ENCODE data around the gene EHMT1. TPM values are rescaled to one million over a fixed set of nuclear protein-coding genes. Genes with fewer than 3 reads are reported as not detected.
A peak's percentile ranks its signal among the peaks of the same experiment; 100 is the strongest.

Gene EHMT1
- total and polyA plus RNA-seq, 2 of the 13 experiments (the other 11 are each of a cell fraction or from before 2014, with no cell fraction given): 23.0 to 27.1 TPM

GRCh38 chr9:137618105-137619067 is at the start of gene EHMT1 (continued):
- TF ChIP-seq ATF6 (CRISPR knock-in tag; conservative IDR thresholded peaks at IDR 0.05): no peak; the same call in 1 of the 2 replicates
- peak; percentile 99 for TF ChIP-seq NR2C2 (CRISPR knock-in tag; IDR thresholded peaks at IDR 0.05; ENCODE audit: borderline replicate concordance)
- no peak for TF ChIP-seq ZNF816 (CRISPR knock-in tag; IDR thresholded peaks at IDR 0.05; ENCODE audit: borderline replicate concordance)
- no peak; the same call in 1 of the 2 replicates for TF ChIP-seq SMYD3 (CRISPR knock-in tag; IDR thresholded peaks at IDR 0.05)
- TF ChIP-seq CREB3 (CRISPR knock-in tag; IDR thresholded peaks at IDR 0.05): no peak; the same call in 1 of the 2 replicates
- no peak for TF ChIP-seq ZSCAN29 (CRISPR knock-in tag; conservative IDR thresholded peaks at IDR 0.05)
- 0 out of 2 replicates have a peak, but pooled peaks have one; percentile 52 for TF ChIP-seq HOXA5 (CRISPR knock-in tag; IDR thresholded peaks at IDR 0.05)
- TF ChIP-seq THAP8 (CRISPR knock-in tag; IDR thresholded peaks at IDR 0.05; ENCODE audit: borderline replicate concordance): no peak; the same call in 1 of the 2 replicates
- no peak for TF ChIP-seq SMARCE1 (IDR thresholded peaks at IDR 0.05; ENCODE audit: borderline replicate concordance)
- no peak for TF ChIP-seq NFYC (CRISPR knock-in tag; IDR thresholded peaks at IDR 0.05)
- TF ChIP-seq ZNF407 (CRISPR knock-in tag; IDR thresholded peaks at IDR 0.05; ENCODE audit: not compliant biosample characterization): no peak
- TF ChIP-seq ZNF446 (CRISPR knock-in tag; IDR thresholded peaks at IDR 0.05): no peak
- no peak for TF ChIP-seq MAFG (CRISPR knock-in tag; IDR thresholded peaks at IDR 0.05)
- TF ChIP-seq ZMYM3 (CRISPR knock-in tag; IDR thresholded peaks at IDR 0.05): no peak
- TF ChIP-seq KDM5B (CRISPR knock-in tag; IDR thresholded peaks at IDR 0.05; ENCODE audit: borderline replicate concordance): peak; percentile 49; the same call in 1 of the 2 replicates

All from HepG2 (cell line).